MG63 (cell line): Measurements from ENCODE around the gene MEG3. TPM values are rescaled to one million over a fixed set of nuclear protein-coding genes. Genes with fewer than 3 reads are reported as not detected.

Experiments used
- DNase-seq: peaks from one replicate; pipeline ENCODE4 v3.0.0-alpha.2; 2020
- H3K27me3 ChIP-seq: fragments of 250-450 bp; sonication (Bioruptor Pico); 2 replicates; pipeline ENCODE4 v1.5.1; 2020; ENCODE audit warnings: mild to moderate bottlenecking, moderate library complexity
- H3K36me3 ChIP-seq: fragments of 250-450 bp; sonication (Bioruptor Pico); 2 replicates; pipeline ENCODE4 v1.5.1; 2020; ENCODE audit warnings: mild to moderate bottlenecking, moderate library complexity
- H3K4me3 ChIP-seq: fragments of 250-450 bp; sonication (Bioruptor Pico); 2 replicates; pipeline ENCODE4 v1.5.1; 2020; ENCODE audit warnings: mild to moderate bottlenecking, moderate library complexity
- H3K9me3 ChIP-seq: fragments of 250-450 bp; sonication (Bioruptor Pico); 2 replicates; pipeline ENCODE4 v1.5.1; 2020; ENCODE audit warnings: mild to moderate bottlenecking, moderate library complexity
- total RNA-seq: library from RNA; depleted of rRNA; stranded (reverse); fragments of >200 nt; shearing (Covaris generic); gene quantifications from 2 replicates; pipeline ENCODE4 v1.2.3, GENCODE V29; 2014; ENCODE audit warnings: low replicate concordance

MEG3 gene
- total RNA-seq, 1 experiment from 2014 or later, result not detected

- no peak overlapping the region for H3K4me3 ChIP-seq
- no peak for DNase-seq
- no peaks in the 10 kb centered on the region for H3K9me3 ChIP-seq
- no peaks in the 10 kb centered on the region for H3K27me3 ChIP-seq
- H3K36me3 ChIP-seq, result no peaks in the 10 kb centered on the region
These were observed 3.9 kb upstream of the MEG3 start for GRCh38 chr14:100822013-100822412.

GRCh38 chr14:100822532-100823296, 3.2 kb upstream of the MEG3 start:
- DNase-seq, result no peak
- Histone ChIP-seq H3K4me3 (no peak overlapping the region), H3K36me3 (no peaks in the 10 kb centered on the region), H3K9me3 (no peaks in the 10 kb centered on the region), H3K27me3 (no peaks in the 10 kb centered on the region)

GRCh38 chr14:100823413-100824080, 2.4 kb upstream of the MEG3 start:
- Histone ChIP-seq H3K9me3 (no peaks in the 10 kb centered on the region), H3K4me3 (no peak overlapping the region), H3K36me3 (no peaks in the 10 kb centered on the region), H3K27me3 (no peaks in the 10 kb centered on the region)
- DNase-seq, result no peak

- Histone ChIP-seq H3K36me3 (no peaks in the 10 kb centered on the region), H3K9me3 (no peaks in the 10 kb centered on the region), H3K4me3 (no peak overlapping the region), H3K27me3 (no peaks in the 10 kb centered on the region)
- DNase-seq, result no peak
These were observed 1.8 kb upstream of the MEG3 start for GRCh38 chr14:100824091-100824551.

GRCh38 chr14:100824901-100825712, 811 bp upstream of the MEG3 start:
- Histone ChIP-seq H3K9me3 (no peaks in the 10 kb centered on the region), H3K27me3 (no peaks in the 10 kb centered on the region), H3K36me3 (no peaks in the 10 kb centered on the region), H3K4me3 (no peak overlapping the region)
- no peak for DNase-seq

- no peak for DNase-seq
- H3K36me3 ChIP-seq, result no peaks in the 10 kb centered on the region
- H3K27me3 ChIP-seq, result no peaks in the 10 kb centered on the region
These were observed 628 bp downstream of the MEG3 start for GRCh38 chr14:100826391-100827100.

GRCh38 chr14:100827101-100828021, 1.4 kb downstream of the MEG3 start:
- Histone ChIP-seq H3K4me3 (no peak overlapping the region), H3K27me3 (no peaks in the 10 kb centered on the region), H3K36me3 (no peaks in the 10 kb centered on the region), H3K9me3 (no peaks in the 10 kb centered on the region)
- DNase-seq, result no peak

More at GRCh38 chr14:100826391-100827100, 628 bp downstream of the MEG3 start:
- Histone ChIP-seq H3K4me3 (no peak overlapping the region), H3K9me3 (no peaks in the 10 kb centered on the region)

- no peaks in the 10 kb centered on the region for H3K9me3 ChIP-seq
- H3K4me3 ChIP-seq, result no peak overlapping the region
- DNase-seq, result no peak
- no peaks in the 10 kb centered on the region for H3K27me3 ChIP-seq
- no peaks in the 10 kb centered on the region for H3K36me3 ChIP-seq
These were observed 2.3 kb downstream of the MEG3 start for GRCh38 chr14:100828031-100828769.

GRCh38 chr14:100830681-100831080, 4.8 kb downstream of the MEG3 start:
- Histone ChIP-seq H3K36me3 (no peaks in the 10 kb centered on the region), H3K4me3 (no peak overlapping the region), H3K9me3 (no peaks in the 10 kb centered on the region), H3K27me3 (no peaks in the 10 kb centered on the region)
- DNase-seq, result no peak

- no peak overlapping the region for H3K4me3 ChIP-seq
These were observed 6.5 kb downstream of the MEG3 start for GRCh38 chr14:100832311-100832960.

GRCh38 chr14:100834082-100834793, 8.3 kb downstream of the MEG3 start:
- Histone ChIP-seq H3K36me3 (no peaks in the 10 kb centered on the region), H3K9me3 (no peaks in the 10 kb centered on the region), H3K4me3 (no peak overlapping the region), H3K27me3 (no peaks in the 10 kb centered on the region)
- no peak for DNase-seq

More at GRCh38 chr14:100832311-100832960, 6.5 kb downstream of the MEG3 start:
- no peaks in the 10 kb centered on the region for H3K9me3 ChIP-seq
- no peaks in the 10 kb centered on the region for H3K36me3 ChIP-seq
- H3K27me3 ChIP-seq, result no peaks in the 10 kb centered on the region
- DNase-seq, result no peak

GRCh38 chr14:100834794-100835547, 9.1 kb downstream of the MEG3 start:
- no peak overlapping the region for H3K4me3 ChIP-seq
- no peaks in the 10 kb centered on the region for H3K36me3 ChIP-seq
- no peak for DNase-seq

GRCh38 chr14:100835548-100836310, 9.8 kb downstream of the MEG3 start:
- Histone ChIP-seq H3K27me3 (no peaks in the 10 kb centered on the region), H3K9me3 (no peaks in the 10 kb centered on the region), H3K36me3 (no peaks in the 10 kb centered on the region), H3K4me3 (no peak overlapping the region)
- DNase-seq, result no peak

More at GRCh38 chr14:100834794-100835547, 9.1 kb downstream of the MEG3 start:
- Histone ChIP-seq H3K9me3 (no peaks in the 10 kb centered on the region), H3K27me3 (no peaks in the 10 kb centered on the region)
